K562 (cell line): ENCODE measurements around the gene CYB5R4. TPM values are rescaled to one million over a fixed set of nuclear protein-coding genes. Genes with fewer than 3 reads are reported as not detected.

Experiments used
- ATAC-seq: fragments of 200-7000 bp; cut with Tn5 transposase; 3 replicates; pipeline ENCODE4 v1.9.1; 2020; ENCODE audit warnings: moderate library complexity
- BruUV-seq: library from RNA; stranded (reverse); fragments of 400-500 nt; replicated peaks from 2 replicates; lab custom pipeline; 2021; lab: Mats Ljungman, UMichigan
- CTCF ChIA-PET: fragments of 300-600 bp; formaldehyde crosslinking; extraction: SDS; loops from one replicate; lab custom pipeline; 2021; ENCODE audit warnings: low intra/inter-chr PET ratio; lab: Yijun Ruan, JAX
- POLR2A ChIA-PET: fragments of 300-600, 350-650 bp; sonication (Branson Sonifier 250); formaldehyde crosslinking; extraction: SDS; loops from one replicate; lab custom pipeline; 2021; ENCODE audit warnings: antibody characterized with exemption, inconsistent platforms; lab: Yijun Ruan, JAX
- DNase-seq, 4 experiments: peaks; one replicate each; pipeline versions ENCODE4 v3.0.0 to v3.0.0-alpha.2; 2011 to 2018; ENCODE audit warnings: low spot score in 3 of 4, mixed read lengths in 3 of 4; ENCODE audit errors: extremely low read depth in 1 of 4
- FAIRE-seq: peaks from 2 replicates; lab custom pipeline; 2011; peaks lifted over from hg19 to GRCh38; lab: Jason Lieb, UNC
- H2AFZ ChIP-seq: 2 replicates; pipeline ENCODE4 v1.6.0; 2011; ENCODE audit warnings: low read depth, low read length, control low read depth, inconsistent platforms
- H3K27ac ChIP-seq: fragments of 200-600 bp; 3 replicates; pipeline ENCODE4 v1.8.0; 2011; ENCODE audit warnings: low read depth, mild to moderate bottlenecking, control low read depth, inconsistent platforms, low read length, moderate library complexity, mixed read lengths; ENCODE audit errors: extremely low read depth
- H3K27me3 ChIP-seq, 2 experiments: fragments of 300-600 bp in 1 of 2; 2 replicates in 1 of 2; 3 replicates in 1 of 2; pipeline versions ENCODE4 v1.6.0 to v1.8.0; 2011; ENCODE audit warnings: inconsistent platforms in 2 of 2, low read length in 2 of 2, mild to moderate bottlenecking in 1 of 2, mixed read lengths in 1 of 2, moderate library complexity in 1 of 2; ENCODE audit not compliant: control insufficient read depth in 2 of 2, insufficient read depth in 2 of 2
- H3K36me3 ChIP-seq: fragments of 300-600 bp; 3 replicates; pipeline ENCODE4 v1.8.0; 2011; ENCODE audit warnings: mild to moderate bottlenecking, low read length, inconsistent platforms; ENCODE audit not compliant: control insufficient read depth, insufficient read depth
- H3K4me1 ChIP-seq, 2 experiments: fragments of 200-600 bp in 1 of 2; replicated peaks in 1 of 2; 2 replicates in 1 of 2; 3 replicates in 1 of 2; pipeline versions ENCODE4 v1.5.1 to v1.8.0; 2011; ENCODE audit warnings: inconsistent platforms in 2 of 2, low read length in 2 of 2, mild to moderate bottlenecking in 1 of 2, mixed read lengths in 1 of 2, moderate library complexity in 1 of 2; ENCODE audit not compliant: control insufficient read depth in 2 of 2, insufficient read depth in 2 of 2
- H3K4me2 ChIP-seq: 2 replicates; pipeline ENCODE4 v1.6.1; 2011; ENCODE audit warnings: low read length, control low read depth, inconsistent platforms, mixed read lengths; ENCODE audit not compliant: insufficient read depth
- H3K4me3 ChIP-seq: fragments of 200-600 bp; sonication (generic), shearing (Covaris generic); 2 replicates; pipeline ENCODE4 v1.5.1; 2016; ENCODE audit warnings: control low read depth, inconsistent platforms
- H3K79me2 ChIP-seq: fragments of 200-600 bp; 3 replicates; pipeline ENCODE4 v1.8.0; 2011; ENCODE audit warnings: low read length, inconsistent platforms; ENCODE audit not compliant: control insufficient read depth, insufficient read depth
- H3K9ac ChIP-seq, 2 experiments: 2 replicates each; pipeline versions ENCODE4 v1.6.0 to v1.6.1; 2011; ENCODE audit warnings: low read depth in 2 of 2, low read length in 2 of 2, control low read depth in 1 of 2, inconsistent platforms in 1 of 2, mild to moderate bottlenecking in 1 of 2, mixed read lengths in 1 of 2; ENCODE audit not compliant: insufficient read depth in 1 of 2
- H3K9me1 ChIP-seq: one replicate; pipeline ENCODE4 v1.6.0; 2011; ENCODE audit warnings: inconsistent platforms, mild to moderate bottlenecking, low read length, moderate library complexity; ENCODE audit not compliant: control insufficient read depth, insufficient read depth
- H3K9me3 ChIP-seq: replicated peaks from 2 replicates; pipeline ENCODE4 v1.5.1; 2011; ENCODE audit warnings: low read depth, low read length, inconsistent platforms; ENCODE audit not compliant: control insufficient read depth, insufficient read depth
- H4K20me1 ChIP-seq: replicated peaks from 2 replicates; pipeline ENCODE4 v1.6.1; 2011; ENCODE audit warnings: low read length, inconsistent platforms, mixed read lengths; ENCODE audit not compliant: control insufficient read depth, insufficient read depth
- ARID2 ChIP-seq: fragments of 450-650 bp; IDR thresholded peaks from 2 replicates; pipeline ENCODE4 v1.6.1; 2017; ENCODE audit warnings: antibody characterized with exemption, mild to moderate bottlenecking
- BRD9 ChIP-seq: fragments of 450-650 bp; IDR thresholded peaks from 2 replicates; pipeline ENCODE4 v1.6.1; 2018; ENCODE audit warnings: low read depth; ENCODE audit not compliant: partially characterized antibody
- CEBPG ChIP-seq, 3 experiments: fragments of 200-800 bp in 1 of 3; sonication (Bioruptor generic) in 1 of 3; sonication (generic) in 1 of 3; formaldehyde crosslinking in 1 of 3; IDR thresholded peaks in 2 of 3; conservative IDR thresholded peaks in 1 of 3; 2 replicates each; pipeline versions ENCODE4 v1.6.1 to v1.8.0; 2016 to 2022; ENCODE audit warnings: missing compliant biosample characterization in 2 of 3, missing genetic modification characterization in 2 of 3, mild to moderate bottlenecking in 1 of 3, missing genetic modification reagents in 1 of 3
- GATA2 ChIP-seq: sonication (generic); formaldehyde crosslinking; IDR thresholded peaks from 2 replicates; pipeline ENCODE4 v1.4.0; 2020; ENCODE audit warnings: mild to moderate bottlenecking, missing genetic modification reagents
- KDM4B ChIP-seq, 2 experiments: fragments of 450-650 bp in 1 of 2; sonication (generic) in 1 of 2; IDR thresholded peaks; 2 replicates each; pipeline ENCODE4 v1.6.1; 2016 to 2017; ENCODE audit warnings: borderline replicate concordance in 2 of 2, antibody characterized with exemption in 1 of 2, low read depth in 1 of 2, mild to moderate bottlenecking in 1 of 2
- LEF1 ChIP-seq: fragments of 450-650 bp; IDR thresholded peaks from 2 replicates; pipeline ENCODE4 v1.6.1; 2016; ENCODE audit warnings: mild to moderate bottlenecking
- MLLT1 ChIP-seq, 2 experiments: fragments of 450-650 bp; IDR thresholded peaks; 2 replicates each; pipeline ENCODE4 v1.6.1; 2016
- NFIC ChIP-seq: fragments of 450-650 bp; IDR thresholded peaks from 2 replicates; pipeline ENCODE4 v1.6.1; 2017; ENCODE audit warnings: mild to moderate bottlenecking, inconsistent platforms
- SMAD4 ChIP-seq: fragments of 250-450 bp; sonication (Bioruptor Pico); conservative IDR thresholded peaks from 2 replicates; pipeline ENCODE4 v1.8.0; 2021; ENCODE audit warnings: inconsistent platforms, mild to moderate bottlenecking, moderate library complexity
- ZNF280B ChIP-seq: fragments of 250-450 bp; sonication (Bioruptor Pico); IDR thresholded peaks from 2 replicates; pipeline ENCODE4 v1.5.1; 2021; ENCODE audit warnings: mild to moderate bottlenecking
- WGBS: fragments of 100-300 bp; shearing (Covaris generic); methylation state at CpG from one replicate; pipeline ENCODE4 v1.1.6; 2016; ENCODE audit warnings: low coverage, mixed read lengths; ENCODE audit not compliant: insufficient coverage; ENCODE audit errors: missing lambda C conversion rate; 5-methylcytosine and 5-hydroxymethylcytosine counted together
- in situ Hi-C: fragments of 300-500 bp; cut with MboI; formaldehyde crosslinking; loops from 4 replicates; pipeline ENCODE4 v1.15.0; 2018; ENCODE audit warnings: inconsistent platforms, mixed read lengths
- intact Hi-C: fragments of 100-400 bp; cut with micrococcal nuclease; formaldehyde crosslinking; loops from 2 replicates; pipeline ENCODE4 v1.14.2; 2022
- polyA plus RNA-seq, 8 experiments: library from polyadenylated mRNA; depleted of rRNA in 4 of 8; stranded (reverse) in 5 of 8; unstranded in 3 of 8; fragments of >200 nt; fragmentation: Nextera tagmentation in 2 of 8; fragmentation: Illumina TruSeq in 1 of 8; extraction: Ambion mirVana in 2 of 8; extraction: Trizol in 1 of 8; gene quantifications; 2 replicates each; pipeline versions ENCODE4 v1.2.1 to v1.2.3, GENCODE V29; 2011 to 2014; ENCODE audit warnings: inconsistent platforms in 1 of 8, missing spikeins in 1 of 8
- total RNA-seq, 7 experiments: library from RNA; depleted of rRNA in 6 of 7; stranded (reverse); fragments of >200 nt in 6 of 7; fragmentation: Illumina TruSeq in 2 of 7; extraction: Trizol in 2 of 7; gene quantifications; 2 replicates each; pipeline versions ENCODE4 v1.2.1 to v1.2.3, GENCODE V29; 2011 to 2021; ENCODE audit warnings: low replicate concordance in 1 of 7

CYB5R4 gene
- total and polyA plus RNA-seq, 9 of the 15 experiments (the other 6 are each of a cell fraction or from before 2014, with no cell fraction given) = 5.9 to 23.1 (median 19.0) TPM

- no peaks in the 10 kb centered on the region for H3K9me3 ChIP-seq
- POLR2A ChIA-PET = no interaction called here
- TF ChIP-seq CEBPG (CRISPR knock-in tag; IDR thresholded peaks at IDR 0.05) (no peak), CEBPG (tag; conservative IDR thresholded peaks at IDR 0.05 in 1 of 2, IDR thresholded peaks at IDR 0.05 in 1 of 2) (no peak), ZNF280B (no peak), SMAD4 (CRISPR knock-in tag) (no peak), MLLT1 (IDR thresholded peaks at IDR 0.05) (no peak), KDM4B (IDR thresholded peaks at IDR 0.05; ENCODE audit: borderline replicate concordance in 2 of 2, low read depth in 1 of 2) (no peak), ARID2 (no peak), NFIC (no peak), LEF1 (no peak), BRD9 (no peak), GATA2 (CRISPR knock-in tag) (no peak)
- no peak overlapping the region for H2AFZ ChIP-seq
- H3K36me3 ChIP-seq = no peaks in the 10 kb centered on the region
- in situ Hi-C loops (no loop called here), intact Hi-C loops (no loop called here)
- no TSS peak for BruUV-seq
- DNase-seq (no peak), FAIRE-seq (no peak), ATAC-seq (no peak)
- H3K27me3 ChIP-seq = no peaks in the 10 kb centered on the region
- H3K79me2 ChIP-seq = no peaks in the 10 kb centered on the region
- no peaks in the 10 kb centered on the region for H3K9me1 ChIP-seq
- H3K4me1 ChIP-seq = no peaks in the 10 kb centered on the region
- H4K20me1 ChIP-seq = no peaks in the 10 kb centered on the region
- CTCF ChIA-PET = no interaction called here
- H3K4me2 ChIP-seq = no peak overlapping the region
- WGBS = 64% methylated on average over 3 of the region's 3 CpGs
- no peak overlapping the region for H3K27ac ChIP-seq
- no peak overlapping the region for H3K4me3 ChIP-seq
- H3K9ac ChIP-seq = no peak overlapping the region
These were observed 141.6 kb downstream of the CYB5R4 start for GRCh38 chr6:84001119-84001518.
